ENCODE measurements around the gene NME5. TPM values are rescaled to one million over a fixed set of nuclear protein-coding genes. Genes with fewer than 3 reads are reported as not detected.

Gene NME5
- total RNA-seq, 1 donor from 2014 or later, result 0.82 TPM

GRCh38 chr5:138115254-138115653 lies 24.0 kb downstream of the NME5 start:
- no peak for DNase-seq (ENCODE audit: low spot score)
- no peaks in the 10 kb centered on the region for H3K4me1 Mint-ChIP-seq (ENCODE audit: unreplicated experiment)

GRCh38 chr5:138111937-138112336 lies 27.3 kb downstream of the NME5 start:
- peaks cover 4% of the 10 kb centered on the region for H3K4me1 Mint-ChIP-seq (ENCODE audit: unreplicated experiment)
- H3K36me3 Mint-ChIP-seq (ENCODE audit: low read depth, unreplicated experiment), result no peaks in the 10 kb centered on the region
- DNase-seq (ENCODE audit: low spot score), result no peak
- no peak overlapping the region for H3K4me3 Mint-ChIP-seq (ENCODE audit: unreplicated experiment)
- no peak overlapping the region for H3K27ac Mint-ChIP-seq (ENCODE audit: unreplicated experiment)
- no peaks in the 10 kb centered on the region for H3K27me3 Mint-ChIP-seq (ENCODE audit: unreplicated experiment)
- no peak for TF ChIP-seq CTCF (IDR thresholded peaks at IDR 0.05; ENCODE audit: unreplicated experiment)
- H3K9me3 Mint-ChIP-seq (ENCODE audit: unreplicated experiment), result no peaks in the 10 kb centered on the region

More at GRCh38 chr5:138115254-138115653, 24.0 kb downstream of the NME5 start:
- Mint-ChIP-seq H3K27ac (ENCODE audit: unreplicated experiment) (no peak overlapping the region), H3K36me3 (ENCODE audit: low read depth, unreplicated experiment) (no peaks in the 10 kb centered on the region), H3K9me3 (ENCODE audit: unreplicated experiment) (no peaks in the 10 kb centered on the region), H3K4me3 (ENCODE audit: unreplicated experiment) (no peak overlapping the region), H3K27me3 (ENCODE audit: unreplicated experiment) (no peaks in the 10 kb centered on the region)
- TF ChIP-seq CTCF (IDR thresholded peaks at IDR 0.05; ENCODE audit: unreplicated experiment), result no peak

GRCh38 chr5:138111181-138111580 lies 28.0 kb downstream of the NME5 start:
- Mint-ChIP-seq H3K27me3 (ENCODE audit: unreplicated experiment) (no peaks in the 10 kb centered on the region), H3K9me3 (ENCODE audit: unreplicated experiment) (no peaks in the 10 kb centered on the region), H3K27ac (ENCODE audit: unreplicated experiment) (no peak overlapping the region), H3K36me3 (ENCODE audit: low read depth, unreplicated experiment) (no peaks in the 10 kb centered on the region), H3K4me3 (ENCODE audit: unreplicated experiment) (no peak overlapping the region), H3K4me1 (ENCODE audit: unreplicated experiment) (peaks cover 4% of the 10 kb centered on the region)
- DNase-seq (ENCODE audit: low spot score), result no peak
- no peak for TF ChIP-seq CTCF (IDR thresholded peaks at IDR 0.05; ENCODE audit: unreplicated experiment)

GRCh38 chr5:138110266-138110963 lies 28.8 kb downstream of the NME5 start:
- DNase-seq (ENCODE audit: low spot score), result no peak
- H3K27ac Mint-ChIP-seq (ENCODE audit: unreplicated experiment), result no peak overlapping the region
- no peaks in the 10 kb centered on the region for H3K36me3 Mint-ChIP-seq (ENCODE audit: low read depth, unreplicated experiment)
- no peaks in the 10 kb centered on the region for H3K27me3 Mint-ChIP-seq (ENCODE audit: unreplicated experiment)
- peaks cover 4% of the 10 kb centered on the region for H3K4me1 Mint-ChIP-seq (ENCODE audit: unreplicated experiment)
- no peak overlapping the region for H3K4me3 Mint-ChIP-seq (ENCODE audit: unreplicated experiment)
- TF ChIP-seq CTCF (IDR thresholded peaks at IDR 0.05; ENCODE audit: unreplicated experiment), result no peak
- no peaks in the 10 kb centered on the region for H3K9me3 Mint-ChIP-seq (ENCODE audit: unreplicated experiment)

GRCh38 chr5:138109463-138110265 lies 29.6 kb downstream of the NME5 start:
- Mint-ChIP-seq H3K9me3 (ENCODE audit: unreplicated experiment) (no peaks in the 10 kb centered on the region), H3K4me1 (ENCODE audit: unreplicated experiment) (peaks cover 4% of the 10 kb centered on the region), H3K4me3 (ENCODE audit: unreplicated experiment) (no peak overlapping the region), H3K36me3 (ENCODE audit: low read depth, unreplicated experiment) (no peaks in the 10 kb centered on the region), H3K27me3 (ENCODE audit: unreplicated experiment) (no peaks in the 10 kb centered on the region), H3K27ac (ENCODE audit: unreplicated experiment) (no peak overlapping the region)
- no peak for DNase-seq (ENCODE audit: low spot score)
- no peak for TF ChIP-seq CTCF (IDR thresholded peaks at IDR 0.05; ENCODE audit: unreplicated experiment)

Data from endothelial cell (in vitro differentiated cells).